HG02973 (cell line): ENCODE data around the gene SELENOO.

ENCODE experiments used
- ATAC-seq: cut with Tn5 transposase; IDR thresholded peaks from one replicate; pipeline ENCODE4 v1.9.1; 2021; ENCODE audit warnings: moderate library complexity; ENCODE audit not compliant: unreplicated experiment

SELENOO gene

GRCh38 chr22:50264104-50264745 lies 63.4 kb downstream of the SELENOO start:
- ATAC-seq = no peak

DNA sequence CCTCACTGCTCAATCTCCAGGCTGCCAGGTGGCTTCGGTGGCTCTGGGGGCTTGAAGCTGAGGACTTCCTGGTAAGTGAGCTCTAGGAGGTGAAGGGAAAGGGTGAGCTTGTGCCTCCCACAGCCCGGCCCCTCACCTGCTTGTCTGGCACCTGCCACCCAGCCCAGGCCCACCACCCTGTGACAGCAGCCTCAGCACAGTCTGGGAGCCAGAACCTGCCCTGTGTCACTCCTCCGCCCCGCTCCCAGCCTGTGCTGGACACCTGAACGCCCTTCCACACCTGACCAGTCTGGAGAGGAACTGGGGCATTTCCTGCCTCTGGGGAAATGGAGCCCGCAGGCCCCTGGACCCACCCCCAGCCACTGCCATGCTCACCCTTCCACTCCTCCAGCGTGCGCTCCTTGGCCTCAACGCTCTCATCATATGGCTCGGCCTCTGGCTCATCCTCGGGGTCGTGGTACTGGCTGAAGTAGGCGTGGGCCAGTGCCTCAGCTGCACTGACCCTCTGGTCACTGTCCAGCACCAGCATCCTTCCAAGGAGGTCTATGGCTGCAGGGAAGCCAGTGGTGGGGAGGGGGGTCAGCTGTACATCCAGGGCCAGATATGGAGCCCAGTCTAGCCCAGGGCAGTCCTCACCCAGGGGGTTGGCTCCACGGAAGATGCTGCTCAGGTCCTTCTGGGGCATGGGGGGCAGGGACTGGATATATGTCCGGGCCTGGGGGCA lies 64.3 kb downstream of the SELENOO start:
- ATAC-seq = no peak

GRCh38 chr22:50266994-50267393 lies 66.2 kb downstream of the SELENOO start:
- ATAC-seq = no peak
